Pancreas (tissue), 10 donors: ENCODE results near the gene DIAPH1. TPM values are rescaled to one million over a fixed set of nuclear protein-coding genes. Genes with fewer than 3 reads are reported as not detected.

ENCODE experiments used
- ATAC-seq, 4 donors: fragments of 200-7000 bp; cut with Tn5 transposase; one replicate each; pipeline versions ENCODE4 v1.8.0 to v1.9.1; 2020; ENCODE audit warnings: mild to moderate bottlenecking in 4 of 4, moderate library complexity in 4 of 4
- DNase-seq, 6 donors: peaks; one replicate each; pipeline ENCODE4 v3.0.0-alpha.2; 2020
- FAIRE-seq: peaks from 2 replicates; lab custom pipeline; 2012; peaks lifted over from hg19 to GRCh38; lab: Jason Lieb, UNC
- H3K27ac ChIP-seq, 4 donors: fragments of 200-600 bp; sonication (generic); 1 replicate in 3 of 4; 2 replicates in 1 of 4; pipeline versions ENCODE4 v1.5.0 to v1.8.0; 2020
- H3K27me3 ChIP-seq, 4 donors: fragments of 200-600 bp; one replicate each; pipeline ENCODE4 v1.8.0; 2021
- H3K36me3 ChIP-seq, 3 donors: fragments of 200-600 bp; sonication (generic) in 1 of 3; one replicate each; pipeline versions ENCODE4 v1.5.0 to v1.8.0; 2020 to 2021
- H3K4me1 ChIP-seq, 3 donors: fragments of 200-600 bp; one replicate each; pipeline ENCODE4 v1.8.0; 2021
- H3K4me3 ChIP-seq, 4 donors: fragments of 200-600 bp; sonication (generic) in 2 of 4; one replicate each; pipeline versions ENCODE4 v1.5.0 to v1.8.0; 2020 to 2021
- H3K9me3 ChIP-seq, 4 donors: fragments of 200-600 bp; one replicate each; pipeline ENCODE4 v1.8.0; 2021
- WGBS, 2 donors: extraction: QIAGEN DNeasy Blood & Tissue Kit; methylation state at CpG; one replicate each; pipeline ENCODE4 v1.1.7; 2013; 5-methylcytosine and 5-hydroxymethylcytosine counted together
- intact Hi-C, 3 donors: fragments of 100-400 bp; cut with DNase I; formaldehyde crosslinking; loops; one replicate each; pipeline versions ENCODE4 v1.11.1 to v1.14.2; 2022
- polyA plus RNA-seq, 2 donors: library from polyadenylated mRNA; stranded (reverse); fragments of 200-250 nt; gene quantifications; one replicate each; pipeline ENCODE4 v1.2.3, GENCODE V29; 2013
- total RNA-seq, 6 donors: library from RNA; stranded (reverse); fragmentation: NEBNext Ultra II Directional in 4 of 6; extraction: Animal tissue kit (Norgen Biotek cat#: 25700) in 4 of 6; gene quantifications; one replicate each; pipeline versions ENCODE4 v1.2.1 to v1.2.4, GENCODE V29; 2021 to 2023
- TF ChIP-seq, protein P1 (sequence below), 4 donors: fragments of 200-600 bp; sonication (generic) in 3 of 4; IDR thresholded peaks; one replicate each; pipeline versions ENCODE4 v1.5.0 to v1.8.0; 2021; ENCODE audit warnings: antibody characterized with exemption in 4 of 4
- donor health status: healthy with polysubstance abuse.
- donor health status: DM: no; HTN: no; CAD: no; lungs with moderate emphysema.
- donor health status: DM: no; HTN: no; CAD: no.
- donor health status: control.
- donor health status: control.
- donor health status: Bipolar disorder and iron deficiency.
- donor health status: DM: yes; HTN: yes; CAD: no.
- donor health status: DM: no; HTN: no; CAD: no.
- donor health status: DM: no; HTN: no; CAD: no.
- donor health status: DM: yes; HTN: yes; CAD: no.

DIAPH1 gene
- total and polyA plus RNA-seq, 8 donors: 28.9 to 72.7 (median 56.5) TPM

DNA sequence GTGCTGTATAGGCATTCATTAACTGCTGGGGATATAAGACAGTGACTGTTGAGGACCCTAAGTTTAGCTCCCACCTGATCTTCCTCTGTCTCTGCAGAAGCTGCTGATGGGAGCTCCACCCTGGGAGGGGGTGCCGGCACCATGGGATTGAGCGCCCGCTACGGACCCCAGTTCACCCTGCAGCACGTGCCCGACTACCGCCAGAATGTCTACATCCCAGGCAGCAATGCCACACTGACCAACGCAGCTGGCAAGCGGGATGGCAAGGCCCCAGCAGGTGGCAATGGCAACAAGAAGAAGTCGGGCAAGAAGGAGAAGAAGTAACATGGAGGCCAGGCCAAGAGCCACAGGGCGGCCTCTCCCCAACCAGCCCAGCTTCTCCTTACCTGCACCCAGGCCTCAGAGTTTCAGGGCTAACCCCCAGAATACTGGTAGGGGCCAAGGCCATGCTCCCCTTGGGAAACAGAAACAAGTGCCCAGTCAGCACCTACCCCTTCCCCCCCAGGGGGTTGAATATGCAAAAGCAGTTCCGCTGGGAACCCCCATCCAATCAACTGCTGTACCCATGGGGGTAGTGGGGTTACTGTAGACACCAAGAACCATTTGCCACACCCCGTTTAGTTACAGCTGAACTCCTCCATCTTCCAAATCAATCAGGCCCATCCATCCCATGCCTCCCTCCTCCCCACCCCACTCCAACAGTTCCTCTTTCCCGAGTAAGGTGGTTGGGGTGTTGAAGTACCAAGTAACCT, 107.8 kb downstream of the DIAPH1 start:
- ATAC-seq (no peak), FAIRE-seq (no peak), DNase-seq (no peak)
- TF ChIP-seq, protein P1, sequence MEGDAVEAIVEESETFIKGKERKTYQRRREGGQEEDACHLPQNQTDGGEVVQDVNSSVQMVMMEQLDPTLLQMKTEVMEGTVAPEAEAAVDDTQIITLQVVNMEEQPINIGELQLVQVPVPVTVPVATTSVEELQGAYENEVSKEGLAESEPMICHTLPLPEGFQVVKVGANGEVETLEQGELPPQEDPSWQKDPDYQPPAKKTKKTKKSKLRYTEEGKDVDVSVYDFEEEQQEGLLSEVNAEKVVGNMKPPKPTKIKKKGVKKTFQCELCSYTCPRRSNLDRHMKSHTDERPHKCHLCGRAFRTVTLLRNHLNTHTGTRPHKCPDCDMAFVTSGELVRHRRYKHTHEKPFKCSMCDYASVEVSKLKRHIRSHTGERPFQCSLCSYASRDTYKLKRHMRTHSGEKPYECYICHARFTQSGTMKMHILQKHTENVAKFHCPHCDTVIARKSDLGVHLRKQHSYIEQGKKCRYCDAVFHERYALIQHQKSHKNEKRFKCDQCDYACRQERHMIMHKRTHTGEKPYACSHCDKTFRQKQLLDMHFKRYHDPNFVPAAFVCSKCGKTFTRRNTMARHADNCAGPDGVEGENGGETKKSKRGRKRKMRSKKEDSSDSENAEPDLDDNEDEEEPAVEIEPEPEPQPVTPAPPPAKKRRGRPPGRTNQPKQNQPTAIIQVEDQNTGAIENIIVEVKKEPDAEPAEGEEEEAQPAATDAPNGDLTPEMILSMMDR (IDR thresholded peaks at IDR 0.05): no peak
- Histone ChIP-seq H3K27ac (no peak overlapping the region), H3K27me3 (no peaks in the 10 kb centered on the region), H3K4me3 (no peak overlapping the region), H3K4me1 (peaks cover 0 to 3% (median 0%) of the 10 kb centered on the region in 3 donors), H3K9me3 (no peaks in the 10 kb centered on the region), H3K36me3 (peaks cover 0 to 3% (median 0%) of the 10 kb centered on the region in 3 donors)
- WGBS, 2 donors: 92 to 94% methylated on average over 14 of the region's 14 CpGs
- intact Hi-C loops: no loop called here

DNA sequence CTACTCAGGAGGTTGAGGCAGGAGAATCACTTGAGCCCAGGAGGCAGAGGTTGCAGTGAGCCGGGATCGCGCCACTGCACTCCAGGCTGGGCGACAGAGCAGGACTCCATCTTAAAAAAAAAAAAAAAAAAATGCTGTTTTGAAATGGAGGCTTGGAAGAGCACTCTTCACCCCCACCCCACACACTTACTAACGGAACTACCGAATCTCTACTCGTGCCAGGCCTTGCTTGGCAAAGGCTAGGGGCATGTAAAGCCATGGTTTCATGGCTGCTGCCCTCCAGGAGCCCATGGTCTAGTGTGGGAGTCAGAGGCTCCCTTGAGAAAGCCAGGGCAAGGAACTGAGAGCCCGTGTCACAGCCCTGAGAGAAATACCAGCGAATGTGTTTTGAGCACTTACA, 108.6 kb downstream of the DIAPH1 start:
- Histone ChIP-seq H3K27me3 (no peaks in the 10 kb centered on the region), H3K9me3 (no peaks in the 10 kb centered on the region), H3K36me3 (no peaks in the 10 kb centered on the region), H3K4me1 (peaks cover 0 to 3% (median 0%) of the 10 kb centered on the region in 3 donors), H3K27ac (no peak overlapping the region), H3K4me3 (no peak overlapping the region)
- intact Hi-C loops: no loop called here
- ATAC-seq (no peak), FAIRE-seq (no peak), DNase-seq (no peak)
- TF ChIP-seq, protein P1 (IDR thresholded peaks at IDR 0.05): no peak
- WGBS, 2 donors: 89 to 94% methylated on average over 9 of the region's 9 CpGs

DNA sequence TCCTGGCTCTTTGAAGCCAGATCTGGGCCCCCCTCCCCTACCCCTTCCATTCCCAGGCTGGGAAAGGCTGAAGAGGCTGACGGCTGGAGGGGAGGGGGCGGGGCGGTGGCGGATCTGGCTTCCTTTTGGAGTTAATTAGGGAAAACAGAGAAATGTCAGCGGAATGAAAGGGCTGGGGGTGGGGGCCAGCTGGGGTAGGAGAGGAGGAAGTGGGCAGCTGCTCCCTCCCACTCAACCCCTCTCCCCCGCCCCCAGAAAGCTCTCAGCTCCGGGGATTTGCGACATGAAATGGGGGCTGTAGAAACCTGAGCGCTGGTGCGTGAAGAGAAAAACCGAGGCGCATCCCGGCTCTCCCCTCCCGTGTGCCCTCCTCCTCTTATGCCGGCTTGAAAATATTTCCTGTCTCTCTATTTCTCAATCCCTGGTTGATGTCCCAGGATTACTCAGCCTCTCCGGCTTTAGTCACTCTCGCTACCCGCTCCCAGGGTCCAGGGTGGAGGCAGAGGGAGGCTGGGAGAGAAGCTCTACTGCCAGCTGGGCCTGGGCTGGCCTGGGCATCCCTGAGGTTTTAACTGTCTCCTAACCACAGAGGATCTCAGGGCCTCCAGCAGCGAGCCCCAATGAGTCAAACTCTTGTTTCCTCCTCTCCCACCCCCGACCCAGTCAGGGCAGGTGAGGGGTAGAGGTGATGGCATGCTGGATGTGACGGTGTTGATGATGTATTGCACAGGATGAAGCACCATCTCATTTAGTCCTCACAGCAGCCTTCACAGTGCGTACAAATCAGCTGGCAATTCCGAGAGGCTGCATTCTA, 109.8 kb downstream of the DIAPH1 start:
- FAIRE-seq (no peak), ATAC-seq (peak in 1 of 4 donors; percentile 5), DNase-seq (no peak)
- 73 to 76% methylated on average over 22 to 23 of the region's 23 CpGs for whole genome bisulfite sequencing, 2 donors
- Histone ChIP-seq H3K27ac (peak overlapping the region in 1 of 4 donors; percentile 51), H3K36me3 (no peaks in the 10 kb centered on the region), H3K4me3 (no peak overlapping the region), H3K9me3 (no peaks in the 10 kb centered on the region), H3K27me3 (no peaks in the 10 kb centered on the region), H3K4me1 (peaks cover 0 to under 1% (median 0%) of the 10 kb centered on the region in 3 donors)
- intact Hi-C loops: no loop called here
- TF ChIP-seq, protein P1 (IDR thresholded peaks at IDR 0.05): no peak

DNA sequence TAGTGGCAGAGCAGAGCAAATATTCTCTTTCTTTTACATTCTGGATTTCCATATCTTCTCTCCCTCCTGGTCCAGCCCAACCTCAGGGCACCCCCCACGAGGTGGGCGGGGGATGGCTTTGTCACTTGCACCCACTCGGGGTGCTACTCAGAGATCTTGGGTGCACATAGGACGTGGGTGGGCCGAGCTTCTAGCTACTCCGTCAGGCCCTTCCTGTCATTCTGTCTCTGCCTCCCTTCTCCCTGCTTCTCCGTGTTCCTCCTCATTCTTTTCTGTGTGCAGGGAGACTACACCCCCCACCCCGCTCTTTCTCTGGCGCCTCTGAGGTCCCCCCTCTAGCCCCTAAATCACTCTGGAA, 110.4 kb downstream of the DIAPH1 start:
- no peaks in the 10 kb centered on the region for H3K36me3 ChIP-seq
- no peaks in the 10 kb centered on the region for H3K9me3 ChIP-seq
- no peaks in the 10 kb centered on the region for H3K4me1 ChIP-seq
- ATAC-seq: no peak
- no peaks in the 10 kb centered on the region for H3K27me3 ChIP-seq
- no peak for DNase-seq
- no peak for FAIRE-seq
- intact Hi-C loops: no loop called here
- H3K27ac ChIP-seq: peak overlapping the region in 1 of 4 donors; percentile 51
- TF ChIP-seq, protein P1 (IDR thresholded peaks at IDR 0.05): no peak
- H3K4me3 ChIP-seq: no peak overlapping the region
- 69 to 71% methylated on average over 9 of the region's 9 CpGs for WGBS, 2 donors
